ENCODE measurements around the gene CACNG8.

DNA sequence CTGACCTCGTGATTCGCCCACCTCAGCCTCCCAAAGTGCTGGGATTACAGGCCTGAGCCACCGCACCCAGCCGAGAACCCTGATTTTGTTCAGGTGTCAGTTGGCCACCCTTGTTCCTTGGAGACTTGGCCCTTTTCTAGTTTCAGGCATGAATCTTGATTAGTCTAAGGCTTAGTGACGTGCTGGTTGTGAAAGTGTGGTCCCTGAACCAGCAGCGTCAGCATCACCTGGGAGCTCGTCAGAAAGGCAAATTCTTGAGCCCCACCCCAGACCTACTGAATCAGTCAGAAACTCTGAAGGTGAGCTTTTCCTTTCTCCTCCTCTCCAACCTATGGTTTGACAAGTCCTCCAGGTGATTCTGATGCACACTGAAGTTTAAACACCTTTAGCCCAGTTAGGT is 63.9 kb downstream of the CACNG8 start:
- TF ChIP-seq CTCF (IDR thresholded peaks at IDR 0.05; ENCODE audit: insufficient read depth, low read depth, low read length) (no peak), EZH2 (IDR thresholded peaks at IDR 0.05; ENCODE audit: insufficient read depth, low read length) (no peak)
